HG03045 (cell line): Measurements from ENCODE around the gene RBM25.
"Not testable (repeated sequence)": the region's sequence is repeated elsewhere in the genome, so short reads cannot be mapped to it uniquely, and the experiment has no call there.

ENCODE experiments used
- ATAC-seq: cut with Tn5 transposase; IDR thresholded peaks from one replicate; pipeline ENCODE4 v1.9.1; 2021; ENCODE audit warnings: mild to moderate bottlenecking, moderate library complexity; ENCODE audit not compliant: unreplicated experiment

RBM25 gene

DNA sequence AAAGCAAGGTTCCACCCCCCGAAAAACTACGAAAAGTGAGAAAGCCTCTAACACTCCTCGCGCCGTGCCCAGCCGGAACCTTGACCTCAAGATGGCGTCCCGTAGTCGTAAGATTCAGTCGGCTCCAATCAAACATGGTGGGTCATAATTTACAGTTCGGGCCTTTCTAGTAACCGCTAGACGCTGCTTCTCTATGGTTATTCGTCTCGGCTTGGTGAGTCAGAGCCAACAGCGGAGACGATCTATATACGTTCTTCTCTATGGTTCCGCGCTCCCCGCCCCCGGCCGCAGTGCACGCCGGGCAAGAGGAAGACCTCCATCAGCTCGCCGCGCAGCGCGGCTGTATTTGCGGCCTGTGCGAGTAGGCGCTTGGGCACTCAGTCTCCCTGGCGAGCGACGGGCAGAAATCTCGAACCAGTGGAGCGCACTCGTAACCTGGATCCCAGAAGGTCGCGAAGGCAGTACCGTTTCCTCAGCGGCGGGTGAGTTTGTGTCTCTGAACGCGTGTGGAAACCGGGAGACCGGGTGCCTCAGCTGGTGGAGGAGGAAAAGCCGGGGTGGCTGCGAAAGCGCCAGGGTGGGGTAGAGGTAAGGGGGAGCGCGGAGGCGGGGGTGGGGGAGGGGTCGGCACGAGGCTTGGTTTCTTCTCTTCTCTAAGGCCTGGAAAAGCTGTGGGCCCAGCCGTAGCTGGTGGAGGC lies at the start of gene RBM25:
RBM25 (plus strand) TSS at position 311 of the 698 bp plus-strand sequence. CDS start 13,108 bp downstream, outside the sequence.
- peak; percentile 93 for ATAC-seq

DNA sequence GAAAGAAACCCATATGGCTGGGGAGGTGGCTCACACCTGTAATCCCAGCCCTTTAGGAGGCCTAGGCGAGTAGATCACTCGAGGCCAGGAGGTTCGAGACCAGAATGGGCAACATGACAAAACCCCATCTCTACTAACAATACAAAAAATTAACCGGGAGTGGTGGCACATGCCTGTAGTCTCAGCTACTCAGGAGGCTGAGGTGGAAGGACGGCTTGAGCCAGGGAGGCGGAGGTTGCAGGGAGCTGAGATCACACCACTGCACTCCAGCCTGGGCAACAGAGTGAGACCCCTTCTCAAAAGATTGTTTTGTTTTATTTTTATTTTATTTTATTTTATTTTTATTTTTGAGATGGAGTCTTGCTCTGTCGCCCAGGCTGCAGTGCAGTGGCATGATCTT lies 47.1 kb upstream of the RBM25 start:
- ATAC-seq, result not testable (repeated sequence)

DNA sequence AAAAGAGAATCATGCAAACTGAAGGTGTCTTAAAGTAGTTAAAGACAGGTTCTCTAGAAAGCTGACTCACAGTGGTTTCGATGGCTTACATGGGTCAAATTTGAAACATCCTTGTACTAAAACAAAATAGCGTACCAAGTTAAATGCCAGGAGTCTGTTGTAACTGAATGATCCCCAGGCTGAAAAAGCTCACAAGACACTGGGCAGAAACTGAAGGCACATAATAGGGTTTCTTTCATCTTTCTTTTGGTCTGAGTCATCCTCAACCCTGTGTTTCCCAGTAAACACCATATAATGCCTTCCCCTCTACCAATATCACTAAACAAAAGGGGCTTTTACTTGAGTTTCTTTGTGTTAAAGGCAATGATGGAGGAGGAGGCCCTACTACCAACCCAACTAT lies 44.2 kb upstream of the RBM25 start:
- ATAC-seq, result peak; percentile 75

DNA sequence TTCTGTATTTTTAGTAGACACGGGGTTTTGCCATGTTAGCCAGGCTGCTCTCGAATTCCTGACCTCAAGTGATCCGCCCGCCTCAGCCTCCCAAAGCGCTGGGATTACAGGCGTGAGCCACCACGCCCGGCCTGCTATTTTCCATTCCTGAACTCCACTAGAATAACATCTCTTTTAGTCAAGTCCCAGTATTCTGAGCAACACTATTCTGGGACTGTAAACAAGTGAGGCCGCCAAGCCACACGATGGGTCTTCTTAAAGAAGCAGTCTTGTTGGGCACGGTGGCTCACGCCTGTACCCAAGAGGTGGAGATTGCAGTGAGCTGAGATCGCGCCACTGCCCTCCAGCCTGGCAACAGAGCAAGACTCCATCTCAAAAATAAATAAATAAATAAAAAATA lies 42.8 kb upstream of the RBM25 start:
- not testable (repeated sequence) for ATAC-seq

DNA sequence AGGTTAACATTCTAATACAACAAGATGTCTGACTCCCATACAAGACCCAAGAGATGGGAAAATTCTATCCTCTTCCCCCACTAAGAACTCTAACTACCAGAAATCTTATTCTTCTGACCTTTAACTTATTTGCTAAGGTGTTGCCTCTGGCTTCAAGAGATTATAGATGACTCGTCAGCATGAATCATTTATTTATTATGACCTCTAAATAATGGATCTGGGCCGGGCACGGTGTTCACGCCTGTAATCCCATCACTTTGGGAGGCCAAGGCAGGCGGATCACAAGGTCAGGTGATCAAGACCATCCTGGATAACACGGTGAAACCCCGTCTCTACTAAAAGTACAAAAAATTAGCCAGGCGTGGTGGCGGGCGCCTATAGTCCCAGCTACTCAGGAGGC lies 42.3 kb upstream of the RBM25 start:
- not testable (repeated sequence) for ATAC-seq

DNA sequence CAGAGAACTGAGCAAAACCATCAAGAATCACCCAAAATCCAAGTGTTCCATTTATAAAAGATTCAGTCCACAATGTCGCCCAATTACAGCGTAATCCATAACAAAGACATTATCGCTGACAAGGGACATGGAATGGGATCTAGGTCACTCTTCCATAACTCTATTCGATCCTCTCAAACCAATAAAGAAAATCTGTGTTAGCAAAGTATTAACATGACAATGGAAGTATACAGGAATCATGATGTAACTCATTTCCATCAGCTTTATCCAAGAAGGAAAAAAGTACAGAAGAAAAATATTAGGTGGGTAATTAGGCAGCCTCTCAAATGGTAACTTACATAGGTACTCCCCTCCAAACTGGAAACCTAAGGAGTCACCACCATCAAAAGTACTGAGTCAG lies 36.3 kb upstream of the RBM25 start:
- no peak for ATAC-seq

DNA sequence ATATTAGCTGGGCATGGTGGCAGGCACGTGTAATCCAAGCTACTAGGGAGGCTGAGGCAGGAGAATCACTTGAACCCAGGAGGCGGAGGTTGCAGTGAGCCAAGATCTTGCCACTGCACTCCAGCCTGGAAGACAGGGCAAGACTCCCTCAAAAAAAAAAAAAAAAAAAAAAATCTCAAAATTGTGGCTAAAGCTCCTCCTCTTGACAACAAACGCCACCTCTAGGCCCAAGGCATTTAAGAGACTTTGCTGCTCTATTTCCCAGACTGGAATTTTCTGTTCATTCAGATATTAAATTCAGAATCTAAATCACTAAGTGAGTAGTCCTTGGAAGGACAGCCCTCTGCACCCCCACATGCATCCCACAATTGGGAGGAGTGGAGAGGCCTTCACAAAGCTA lies 32.8 kb upstream of the RBM25 start:
- ATAC-seq, result no peak

DNA sequence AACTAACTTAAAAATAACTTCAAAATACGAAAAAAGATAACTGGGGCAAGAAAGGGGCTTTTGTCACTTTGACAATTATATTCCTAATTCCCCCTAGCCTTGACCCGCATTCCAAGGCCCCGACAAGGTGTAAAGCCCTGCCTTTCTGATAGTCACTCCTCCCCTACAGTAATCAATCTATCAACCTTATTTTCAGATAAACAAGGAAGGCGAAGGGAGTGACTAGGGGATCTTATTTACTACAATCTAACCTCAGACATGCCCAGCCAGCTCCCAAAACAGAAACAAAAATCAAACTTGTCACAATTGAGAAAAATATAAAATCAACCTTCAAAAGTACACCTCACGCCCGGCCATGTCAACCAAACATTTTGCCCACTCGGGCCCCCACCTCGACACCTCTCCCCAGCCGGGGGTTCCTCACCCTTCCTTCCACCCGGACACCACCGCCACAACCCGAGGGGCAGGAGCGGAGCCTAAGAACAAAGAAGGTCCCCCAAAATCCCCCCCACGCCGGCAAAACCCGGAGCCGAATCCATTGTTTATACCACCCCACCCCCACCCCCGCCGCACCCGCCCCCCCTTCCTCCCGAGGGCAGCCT lies 32.0 kb upstream of the RBM25 start:
- ATAC-seq, result no peak

DNA sequence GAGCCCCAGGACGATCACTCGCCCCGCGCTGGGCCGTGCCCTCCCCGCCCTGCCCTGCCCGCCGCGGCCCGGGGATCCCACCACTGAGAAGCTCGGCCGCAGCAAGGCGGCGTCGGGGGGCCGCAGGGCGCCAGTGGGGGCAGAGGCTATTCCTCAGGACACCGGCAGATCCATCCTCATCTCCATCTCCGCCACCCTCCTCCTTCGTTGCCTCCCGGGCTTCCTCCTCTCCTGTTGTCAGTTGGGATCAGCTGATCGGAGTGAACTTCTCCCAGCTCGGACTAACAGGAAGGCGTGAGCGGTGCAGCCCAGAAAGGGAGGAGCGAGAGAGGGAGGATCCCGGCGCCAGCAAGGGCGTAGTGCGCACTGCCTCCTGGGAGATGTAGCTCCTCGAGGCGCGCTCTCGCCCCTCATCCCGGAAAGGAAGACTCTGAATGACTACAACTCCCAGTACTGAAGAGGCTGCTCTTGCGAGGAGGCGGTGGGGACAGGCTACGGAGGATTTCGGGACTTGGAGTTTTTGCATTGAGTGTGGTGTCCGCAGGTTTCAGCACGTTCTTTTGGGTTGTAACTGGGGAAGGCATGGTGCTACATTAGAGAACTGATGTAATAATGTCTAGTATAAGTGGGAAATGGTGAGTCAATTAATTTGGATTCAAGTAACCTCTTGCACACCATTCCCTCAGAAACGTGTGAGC lies 31.3 kb upstream of the RBM25 start, which contains the start of gene ZFYVE1:
ZFYVE1 (minus strand) TSS at position 262 of the 698 bp plus-strand sequence. CDS start 2,598 bp downstream, outside the sequence.
- ATAC-seq, result peak; percentile 96

DNA sequence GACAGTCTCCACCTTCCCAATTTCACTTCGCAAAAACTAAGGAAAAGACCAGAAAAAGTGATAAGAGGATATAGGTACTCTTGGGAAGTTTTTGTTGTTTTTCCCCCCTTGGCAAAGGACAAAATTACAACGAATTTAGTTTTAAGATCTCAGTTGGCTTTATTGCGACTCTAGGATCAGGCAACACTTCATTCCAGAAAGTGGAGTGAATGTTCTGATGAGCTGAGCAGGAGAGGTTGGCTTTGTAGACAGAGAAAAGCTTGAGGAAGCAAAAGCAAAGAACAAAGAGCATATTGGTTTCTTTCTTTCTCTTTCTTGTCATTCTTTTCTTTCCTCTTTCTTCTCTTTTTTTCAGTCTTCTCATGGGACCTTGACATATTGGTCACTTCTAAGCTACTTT lies 30.8 kb upstream of the RBM25 start:
- no peak for ATAC-seq

DNA sequence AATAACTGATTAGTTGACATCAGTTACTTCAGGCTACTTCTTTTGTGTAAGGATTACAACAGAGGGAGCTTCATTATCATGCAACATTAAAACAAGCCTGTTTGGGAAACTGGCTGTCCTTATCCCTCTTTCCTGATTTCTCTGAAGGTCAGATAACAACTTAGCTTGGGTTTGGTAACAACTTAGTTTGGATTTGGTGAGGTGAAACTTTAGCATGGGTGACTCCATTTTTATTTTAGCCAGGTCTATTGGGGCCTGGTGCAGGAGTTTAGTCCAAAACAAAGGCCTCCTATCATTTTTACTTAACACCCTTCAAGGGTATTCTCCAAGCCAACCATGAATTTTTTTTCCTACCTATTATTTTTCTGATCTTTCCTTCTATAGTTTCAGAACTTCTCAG lies 30.4 kb upstream of the RBM25 start:
- no peak for ATAC-seq

DNA sequence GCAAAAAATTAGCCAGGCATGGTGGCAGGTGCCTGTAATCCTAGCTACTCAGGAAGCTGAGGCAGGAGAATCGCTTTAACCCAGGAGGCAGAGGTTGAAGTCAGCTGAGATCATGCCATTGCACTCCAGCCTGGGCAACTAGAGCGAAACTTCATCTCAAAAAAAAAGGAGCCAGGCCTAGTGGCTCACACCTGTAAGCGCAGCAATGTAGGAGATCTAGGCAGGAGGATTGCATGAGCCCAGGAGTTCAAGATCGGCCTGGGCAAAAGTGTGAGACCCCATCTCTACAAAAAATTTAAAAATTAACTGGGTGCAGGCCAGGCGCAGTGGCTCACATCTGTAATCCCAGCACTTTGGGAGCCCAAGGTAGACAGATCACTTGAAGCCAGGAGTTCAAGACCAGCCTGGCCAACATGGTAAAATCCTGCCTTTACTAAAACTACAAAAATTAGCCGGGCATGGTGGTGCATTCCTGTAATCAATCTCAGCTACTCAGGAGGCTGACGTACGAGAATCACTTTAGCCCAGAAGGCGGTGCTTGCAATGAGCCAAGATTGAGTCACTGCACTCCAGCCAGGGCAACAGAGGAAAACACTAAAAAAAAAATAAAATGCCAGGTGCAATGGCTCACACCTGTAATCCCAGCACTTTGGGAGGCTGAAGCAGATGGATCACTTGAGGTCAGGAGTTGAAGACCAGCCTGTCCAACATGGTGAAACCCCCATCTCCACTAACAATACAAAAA lies 21.5 kb upstream of the RBM25 start:
- not testable (repeated sequence) for ATAC-seq

DNA sequence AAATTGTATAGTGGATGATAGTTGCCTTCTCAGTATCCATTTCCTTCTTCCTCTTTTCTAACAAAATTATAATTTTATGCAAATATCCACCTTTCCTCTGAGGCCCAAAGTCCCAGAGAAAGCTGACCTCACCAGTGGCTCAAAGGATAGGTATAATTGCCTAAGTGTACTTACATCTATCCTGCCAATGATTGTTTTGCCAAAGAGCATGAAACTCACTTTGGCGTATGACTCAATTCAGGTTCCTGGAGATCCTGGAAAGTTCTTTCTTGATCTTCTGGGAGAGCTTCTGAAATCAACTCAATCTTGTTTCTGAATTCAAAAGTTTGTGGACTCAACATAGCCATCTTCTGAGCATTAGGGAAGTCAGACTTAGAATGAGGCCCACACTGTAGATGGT lies 10.5 kb upstream of the RBM25 start:
- ATAC-seq, result no peak

DNA sequence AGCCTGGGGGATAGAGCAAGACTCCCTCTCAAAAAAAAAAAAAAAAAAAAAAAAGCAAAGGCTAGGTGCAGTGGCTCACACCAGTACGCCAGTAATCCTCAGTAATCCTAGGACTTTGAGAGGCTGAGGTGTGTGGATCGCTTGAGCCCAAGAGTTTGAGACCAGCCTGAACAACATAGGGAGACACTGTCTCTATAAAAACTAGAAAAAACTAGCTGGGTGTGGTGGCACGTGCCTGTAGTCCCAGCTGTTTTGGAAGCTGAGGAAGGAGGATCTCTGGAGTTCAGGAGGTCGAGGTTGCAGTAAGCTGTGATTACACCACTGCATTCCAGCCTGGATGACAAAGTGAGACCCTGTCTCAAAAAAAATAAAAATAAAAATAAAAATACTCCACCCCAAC lies 8.9 kb upstream of the RBM25 start:
- no peak for ATAC-seq

DNA sequence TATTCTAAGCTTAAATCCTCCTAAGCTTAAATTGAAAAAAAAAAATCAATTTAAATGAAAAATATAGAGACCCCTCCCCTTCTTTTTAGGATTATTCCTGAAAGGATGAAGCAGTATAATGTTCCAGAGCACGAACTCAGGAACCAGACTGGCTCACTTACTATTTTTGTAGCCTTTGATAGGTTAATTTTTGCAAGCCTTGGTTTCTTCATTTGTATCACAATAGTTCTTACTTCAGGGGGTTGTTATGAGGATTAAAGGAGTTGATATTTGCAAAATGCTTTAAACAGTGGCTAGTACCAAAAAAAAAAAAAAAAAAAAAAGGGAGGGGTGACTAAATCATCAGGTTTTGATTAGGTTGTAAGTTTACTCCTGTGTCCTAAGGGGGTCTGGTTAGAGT lies 3.1 kb upstream of the RBM25 start:
- no peak for ATAC-seq

DNA sequence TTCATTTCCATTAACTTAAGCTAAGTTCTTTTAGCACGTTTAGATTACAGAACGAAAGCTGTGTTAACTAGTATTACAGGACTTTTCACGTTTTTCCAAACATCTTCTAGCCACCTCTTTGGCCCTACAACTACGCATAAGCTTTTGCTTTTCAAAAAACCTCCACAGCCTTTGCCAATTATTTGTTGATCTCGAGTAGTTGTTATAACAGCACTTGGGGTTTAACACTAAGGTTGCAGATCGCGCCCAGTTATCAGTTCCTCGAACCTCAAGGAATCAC lies 450 bp upstream of the RBM25 start:
- no peak for ATAC-seq

DNA sequence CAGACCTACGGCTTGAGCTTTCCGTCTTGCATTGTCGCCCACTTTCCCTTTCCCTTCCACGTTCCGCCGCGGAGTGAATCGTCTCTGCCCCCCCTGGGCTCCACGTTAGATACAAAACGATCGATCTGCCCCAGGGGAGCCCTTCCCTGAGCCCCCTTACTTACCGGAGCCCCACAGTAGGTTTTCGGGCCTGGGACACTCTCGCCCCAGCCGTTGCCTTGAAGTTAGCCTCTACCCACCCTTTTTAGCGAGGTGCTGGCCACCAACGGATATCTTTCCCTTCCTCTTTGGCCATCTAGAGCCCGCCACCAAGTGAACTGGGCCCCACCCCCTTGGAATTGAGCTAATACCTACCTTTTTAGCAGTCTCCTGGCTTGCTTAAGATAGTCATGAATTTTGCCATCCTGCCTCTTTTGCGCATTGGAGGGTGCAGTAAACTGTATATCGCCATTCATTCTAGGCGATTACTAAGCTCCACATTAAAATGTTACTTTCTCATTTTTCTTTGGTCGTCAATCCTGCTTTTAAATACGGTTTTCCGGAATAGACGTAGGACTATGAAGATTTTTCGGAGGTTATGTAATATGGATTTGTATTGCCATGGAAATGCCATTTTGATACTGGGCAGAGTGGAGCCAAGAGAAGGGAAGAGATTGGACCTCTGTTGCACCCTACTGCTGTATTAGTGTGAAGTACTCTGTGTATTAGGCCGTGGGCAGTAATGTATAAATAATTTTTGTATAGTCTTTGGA lies 764 bp downstream of the RBM25 start:
- no peak for ATAC-seq

DNA sequence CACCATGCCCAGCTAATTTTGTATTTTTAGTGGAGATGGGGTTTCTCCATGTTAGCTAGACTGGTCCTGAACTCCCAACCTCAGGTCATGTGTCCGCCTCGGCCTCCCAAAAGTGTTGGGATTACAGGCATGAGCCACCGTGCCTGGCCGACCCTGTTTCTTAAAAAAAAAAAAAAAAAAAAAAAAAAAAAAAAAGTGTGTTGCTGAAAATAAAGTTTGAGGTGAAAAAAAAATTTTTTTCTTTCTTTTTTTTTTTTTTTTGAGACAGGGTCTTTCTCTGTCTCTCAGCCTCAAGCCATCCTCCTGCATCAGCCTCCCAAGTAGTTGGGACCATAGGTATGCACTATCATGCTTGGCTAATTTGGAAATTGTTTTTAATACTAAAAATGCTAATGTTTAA lies 11.3 kb downstream of the RBM25 start:
- ATAC-seq, result no peak

DNA sequence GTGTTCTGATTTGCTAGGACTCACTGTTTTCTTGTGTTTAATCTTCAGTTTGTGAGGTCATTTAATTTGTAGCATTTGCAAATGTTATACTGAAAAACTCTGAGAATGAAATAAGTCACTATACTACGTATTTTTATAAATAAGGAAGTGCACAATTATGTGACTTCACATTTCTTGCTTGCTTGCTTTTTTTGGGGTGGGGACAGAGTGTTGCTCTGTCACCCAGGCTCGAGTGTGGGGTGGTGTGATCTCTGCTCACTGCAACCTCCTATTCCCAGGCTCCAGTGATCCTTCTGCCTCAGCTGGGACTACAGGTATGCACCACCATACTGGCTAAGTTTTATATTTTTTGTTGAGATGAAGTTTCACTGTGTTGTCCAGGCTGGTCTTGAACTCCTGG lies 32.7 kb downstream of the RBM25 start:
- no peak for ATAC-seq

DNA sequence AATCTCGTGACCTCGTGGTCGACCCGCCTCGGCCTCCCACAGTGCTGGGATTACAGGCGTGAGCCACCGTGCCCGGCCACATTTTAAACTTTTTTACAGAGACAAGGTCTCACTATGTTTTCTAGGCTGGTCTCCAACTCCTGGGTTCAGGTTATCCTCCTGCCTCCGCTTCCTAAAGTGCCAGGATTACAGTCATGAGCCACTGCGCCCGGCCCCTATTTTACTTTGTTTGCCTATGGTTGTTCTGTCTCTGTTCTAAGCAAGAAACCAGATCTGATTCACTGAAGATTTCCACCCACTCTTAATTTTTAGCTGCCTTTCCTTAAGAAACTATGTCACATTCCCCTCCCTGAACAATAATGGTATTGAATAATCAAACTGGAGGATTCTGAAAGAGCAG lies 39.1 kb downstream of the RBM25 start:
- ATAC-seq, result no peak

DNA sequence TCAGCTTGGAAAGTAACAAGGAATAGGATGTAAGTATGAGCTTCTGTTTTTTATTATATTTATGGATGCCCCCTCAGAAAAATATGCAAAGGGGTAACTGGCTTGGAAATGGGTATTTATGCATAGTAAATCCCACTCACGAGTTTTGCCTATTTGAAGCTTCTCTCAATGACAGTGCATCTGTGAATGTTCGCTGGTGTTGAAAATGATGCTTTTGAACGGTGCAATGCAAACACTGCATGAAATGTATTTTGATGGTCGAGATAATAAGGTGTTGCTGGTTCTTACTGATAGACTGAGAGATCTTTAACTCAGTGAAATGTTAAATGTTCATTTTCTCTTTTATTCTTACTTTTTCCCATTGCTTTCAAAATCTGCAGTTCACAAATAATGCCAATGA lies 42.0 kb downstream of the RBM25 start:
- ATAC-seq, result no peak
